SH-SY5Y (cell line): ENCODE results near the gene UBE2J2.

Source experiments
- GATA2 ChIP-seq: IDR thresholded peaks from 2 replicates; pipeline ENCODE4 v1.6.1; 2011; ENCODE audit warnings: mild to moderate bottlenecking, low read depth, low read length
- GATA3 ChIP-seq: IDR thresholded peaks from 2 replicates; pipeline ENCODE4 v1.6.1; 2011; ENCODE audit warnings: low read depth, mild to moderate bottlenecking, low read length, moderate library complexity

UBE2J2 gene

GRCh38 chr1:1232796-1233566 lies 40.7 kb downstream of the UBE2J2 start:
- TF ChIP-seq GATA3: no peak
- no peak for TF ChIP-seq GATA2

- no peak for TF ChIP-seq GATA2
- TF ChIP-seq GATA3: no peak
These were observed 41.4 kb downstream of the UBE2J2 start, which contains the start of gene B3GALT6 for GRCh38 chr1:1232208-1232795. TSS of gene B3GALT6 (plus strand) at chr1:1232237. CDS start at chr1:1232279, 42 bp downstream.

GRCh38 chr1:1231400-1232207 lies 42.0 kb downstream of the UBE2J2 start, which contains the start of gene SDF4:
TSS of gene SDF4 (minus strand) at chr1:1232001. CDS start at chr1:1228772, 3,229 bp downstream.
- TF ChIP-seq GATA3 (no peak), GATA2 (no peak)

- no peak for TF ChIP-seq GATA3
- TF ChIP-seq GATA2: no peak
These were observed 42.8 kb downstream of the UBE2J2 start for GRCh38 chr1:1230656-1231399.

GRCh38 chr1:1229770-1230169 lies 43.9 kb downstream of the UBE2J2 start:
- no peak for TF ChIP-seq GATA2
- TF ChIP-seq GATA3: no peak

- TF ChIP-seq GATA2 (no peak), GATA3 (no peak)
These were observed 44.9 kb downstream of the UBE2J2 start for GRCh38 chr1:1228596-1229321.

GRCh38 chr1:1228187-1228586 lies 45.5 kb downstream of the UBE2J2 start:
- TF ChIP-seq GATA3: no peak
- no peak for TF ChIP-seq GATA2

- TF ChIP-seq GATA3: no peak
- TF ChIP-seq GATA2: no peak
These were observed 46.3 kb downstream of the UBE2J2 start for GRCh38 chr1:1227386-1227785.

- no peak for TF ChIP-seq GATA2
- TF ChIP-seq GATA3: no peak
These were observed 46.9 kb downstream of the UBE2J2 start for GRCh38 chr1:1226566-1227362.

- TF ChIP-seq GATA3: no peak
These were observed 47.7 kb downstream of the UBE2J2 start for GRCh38 chr1:1225913-1226312.

- no peak for TF ChIP-seq GATA2
- no peak for TF ChIP-seq GATA3
These were observed 48.3 kb downstream of the UBE2J2 start for GRCh38 chr1:1225238-1225845.

- TF ChIP-seq GATA3 (no peak), GATA2 (no peak)
These were observed 49.8 kb downstream of the UBE2J2 start for GRCh38 chr1:1223891-1224290.

GRCh38 chr1:1223321-1223720 lies 50.3 kb downstream of the UBE2J2 start:
- no peak for TF ChIP-seq GATA3
- no peak for TF ChIP-seq GATA2
